ENCODE data around the gene NAA80. TPM values are rescaled to one million over a fixed set of nuclear protein-coding genes. Genes with fewer than 3 reads are reported as not detected.
A peak's percentile ranks its signal among the peaks of the same experiment; 100 is the strongest.

Gene NAA80
- total RNA-seq, 6 experiments from 2014 or later: 2.5 to 6.2 (median 3.5) TPM

GRCh38 chr3:50258029-50258680 lies 41.0 kb downstream of the NAA80 start:
- DNase-seq: no peak
- Histone ChIP-seq H3K27me3 (no peaks in the 10 kb centered on the region), H3K9me3 (no peaks in the 10 kb centered on the region), H3K36me3 (peaks cover 0 to 26% (median 18%) of the 10 kb centered on the region in 4 donors), H3K4me1 (peaks cover 0 to 30% (median 13%) of the 10 kb centered on the region in 4 donors), H3K4me3 (no peak overlapping the region), H3K27ac (no peak overlapping the region)
- no peak for TF ChIP-seq POLR2A (IDR thresholded peaks at IDR 0.05)
- no peak for TF ChIP-seq CTCF (IDR thresholded peaks at IDR 0.05)
- intact Hi-C loops (cut with DNase I): no loop called here
- no peak for ATAC-seq
- WGBS (ENCODE audit: insufficient coverage, low coverage, low lambda C conversion rate, missing lambda C conversion rate): 50% methylated on average over 1 of the region's 17 CpGs

GRCh38 chr3:50256978-50257890 lies 42.0 kb downstream of the NAA80 start:
- H3K4me3 ChIP-seq: no peak overlapping the region
- peaks cover 0 to 30% (median 13%) of the 10 kb centered on the region in 4 donors for H3K4me1 ChIP-seq
- TF ChIP-seq POLR2A (IDR thresholded peaks at IDR 0.05): no peak
- peak; percentile 43 to 53 (median 50) for TF ChIP-seq CTCF (IDR thresholded peaks at IDR 0.05)
- WGBS (ENCODE audit: insufficient coverage, low coverage, low lambda C conversion rate, missing lambda C conversion rate): 97% methylated on average over 18 of the region's 20 CpGs
- no peaks in the 10 kb centered on the region for H3K9me3 ChIP-seq
- intact Hi-C loops (cut with DNase I): no loop called here
- DNase-seq (no peak), ATAC-seq (no peak)
- H3K36me3 ChIP-seq: peaks cover 0 to 31% (median 22%) of the 10 kb centered on the region in 4 donors
- H3K27me3 ChIP-seq: no peaks in the 10 kb centered on the region
- H3K27ac ChIP-seq: no peak overlapping the region

GRCh38 chr3:50255251-50255615 lies 44.0 kb downstream of the NAA80 start:
- no peak overlapping the region for H3K4me3 ChIP-seq
- peaks cover 0 to 34% (median 15%) of the 10 kb centered on the region in 4 donors for H3K4me1 ChIP-seq
- intact Hi-C loops (cut with DNase I): no loop called here
- no CpG with 5 or more reads among the region's 9 CpGs for WGBS (ENCODE audit: insufficient coverage, low coverage, low lambda C conversion rate, missing lambda C conversion rate)
- no peaks in the 10 kb centered on the region for H3K9me3 ChIP-seq
- peak overlapping the region; percentile 76 to 83 (median 78) for H3K27ac ChIP-seq
- peaks cover 0 to 32% (median 22%) of the 10 kb centered on the region in 4 donors for H3K36me3 ChIP-seq
- no peak for DNase-seq
- ATAC-seq: no peak
- H3K27me3 ChIP-seq: no peaks in the 10 kb centered on the region
- TF ChIP-seq CTCF (IDR thresholded peaks at IDR 0.05) (no peak), POLR2A (IDR thresholded peaks at IDR 0.05) (no peak)

GRCh38 chr3:50254577-50255250 lies 44.5 kb downstream of the NAA80 start:
- no peak for TF ChIP-seq POLR2A (IDR thresholded peaks at IDR 0.05)
- H3K4me1 ChIP-seq: peaks cover 0 to 37% (median 18%) of the 10 kb centered on the region in 4 donors
- peak overlapping the region; percentile 76 to 83 (median 78) for H3K27ac ChIP-seq
- H3K36me3 ChIP-seq: peaks cover 0 to 32% (median 22%) of the 10 kb centered on the region in 4 donors
- ATAC-seq (peak; percentile 39 to 67 (median 65)), DNase-seq (peak; percentile 75 to 81 (median 79))
- WGBS (ENCODE audit: insufficient coverage, low coverage, low lambda C conversion rate, missing lambda C conversion rate): 27% methylated on average over 2 of the region's 8 CpGs
- H3K27me3 ChIP-seq: no peaks in the 10 kb centered on the region
- intact Hi-C loops (cut with DNase I): no loop called here
- no peak overlapping the region for H3K4me3 ChIP-seq
- no peaks in the 10 kb centered on the region for H3K9me3 ChIP-seq
